ENCODE results near the gene ZBTB20. TPM values are rescaled to one million over a fixed set of nuclear protein-coding genes. Genes with fewer than 3 reads are reported as not detected.

ZBTB20 gene
- total RNA-seq, 1 experiment from 2014 or later, result 10.7 TPM

DNA sequence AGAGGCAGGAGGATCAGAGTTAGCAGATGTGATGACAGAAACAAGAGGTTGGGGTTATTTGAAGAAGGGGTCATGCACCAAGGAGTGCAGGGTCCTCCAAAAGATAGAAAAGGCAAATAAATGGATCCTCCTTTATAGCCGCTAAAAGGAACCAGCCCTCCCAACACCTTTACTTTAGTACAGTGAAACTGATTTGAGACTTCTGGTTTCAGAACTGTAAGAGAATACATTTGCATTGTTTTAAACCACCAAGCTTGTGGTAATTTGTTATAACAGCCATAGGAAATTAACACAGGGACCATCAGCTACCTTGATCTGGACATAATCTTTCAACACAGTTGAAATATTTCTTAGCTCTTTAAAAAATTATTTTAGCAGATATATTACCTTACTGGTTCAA, 686.6 kb downstream of the ZBTB20 start:
- TF ChIP-seq CTCF (IDR thresholded peaks at IDR 0.05; ENCODE audit: unreplicated experiment), result no peak
- no peak for DNase-seq (ENCODE audit: unreplicated experiment)
- Mint-ChIP-seq H3K4me3 (ENCODE audit: unreplicated experiment) (no peak overlapping the region), H3K36me3 (ENCODE audit: insufficient read depth, unreplicated experiment) (no peaks in the 10 kb centered on the region), H3K27ac (ENCODE audit: low read depth, unreplicated experiment) (no peak overlapping the region), H3K27me3 (ENCODE audit: insufficient read depth, unreplicated experiment) (no peaks in the 10 kb centered on the region), H3K9me3 (ENCODE audit: unreplicated experiment) (no peaks in the 10 kb centered on the region), H3K4me1 (ENCODE audit: insufficient read depth, unreplicated experiment) (no peaks in the 10 kb centered on the region)
- no TSS peak for BruUV-seq (replicated peaks)
- ChIA-PET POLR2A (interaction anchor here (1.3 kb wide), 1 partner anchor 11 kb away, joined by 3 read pairs; no protein-coding TSS in a partner anchor), CTCF (interaction anchor here (0.9 to 1.3 kb wide), 3 partner anchors 12 to 76 kb away, joined by 3 to 4 read pairs (median 3); no protein-coding TSS in a partner anchor)
- intact Hi-C loops (cut with micrococcal nuclease), result no loop called here

- no TSS peak for BruUV-seq (replicated peaks)
- Mint-ChIP-seq H3K27ac (ENCODE audit: low read depth, unreplicated experiment) (no peak overlapping the region), H3K36me3 (ENCODE audit: insufficient read depth, unreplicated experiment) (no peaks in the 10 kb centered on the region), H3K4me1 (ENCODE audit: insufficient read depth, unreplicated experiment) (peaks cover under 1% of the 10 kb centered on the region), H3K27me3 (ENCODE audit: insufficient read depth, unreplicated experiment) (no peaks in the 10 kb centered on the region), H3K9me3 (ENCODE audit: unreplicated experiment) (no peaks in the 10 kb centered on the region), H3K4me3 (ENCODE audit: unreplicated experiment) (no peak overlapping the region)
- no peak for TF ChIP-seq CTCF (IDR thresholded peaks at IDR 0.05; ENCODE audit: unreplicated experiment)
- CTCF ChIA-PET, result interaction anchor here (0.6 to 0.7 kb wide), 2 partner anchors 57 to 932 kb away, joined by 3 to 6 read pairs; no protein-coding TSS in a partner anchor
- POLR2A ChIA-PET, result interaction anchor here (0.5 kb wide), 1 partner anchor 70 kb away, joined by 3 read pairs; no protein-coding TSS in a partner anchor
- intact Hi-C loops (cut with micrococcal nuclease), result no loop called here
- no peak for DNase-seq (ENCODE audit: unreplicated experiment)
Observed at GRCh38 chr3:114456742-114457141, 690.3 kb downstream of the ZBTB20 start.

DNA sequence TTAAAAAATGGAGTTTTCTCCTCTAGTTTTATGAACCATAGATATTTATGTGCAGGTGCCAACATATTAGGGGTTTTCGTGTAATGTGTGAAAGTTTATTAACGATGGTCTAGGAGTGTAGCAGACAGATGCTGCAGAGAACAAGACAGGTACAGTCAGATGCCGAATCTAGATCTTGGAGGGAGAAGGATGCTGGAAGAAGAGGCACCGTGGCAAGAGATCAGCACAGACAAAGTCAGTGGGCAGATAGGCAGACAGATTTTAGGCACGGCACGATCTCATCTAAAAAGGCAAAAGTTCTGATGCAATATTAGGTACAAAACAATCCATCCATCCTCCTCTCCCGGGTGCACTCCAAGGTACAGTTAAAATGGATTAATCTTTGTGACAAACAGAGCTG, 691.7 kb downstream of the ZBTB20 start:
- Mint-ChIP-seq H3K36me3 (ENCODE audit: insufficient read depth, unreplicated experiment) (no peaks in the 10 kb centered on the region), H3K27ac (ENCODE audit: low read depth, unreplicated experiment) (no peak overlapping the region), H3K4me3 (ENCODE audit: unreplicated experiment) (no peak overlapping the region), H3K9me3 (ENCODE audit: unreplicated experiment) (no peaks in the 10 kb centered on the region), H3K4me1 (ENCODE audit: insufficient read depth, unreplicated experiment) (peaks cover 7% of the 10 kb centered on the region), H3K27me3 (ENCODE audit: insufficient read depth, unreplicated experiment) (no peaks in the 10 kb centered on the region)
- ChIA-PET POLR2A (interaction anchor here (0.6 to 2.1 kb wide), 3 partner anchors 10 to 242 kb away, joined by 3 to 11 read pairs (median 4); no protein-coding TSS in a partner anchor), CTCF (interaction anchor here (0.7 kb wide), 2 partner anchors 28 to 596 kb away, joined by 4 to 5 read pairs; no protein-coding TSS in a partner anchor)
- BruUV-seq (replicated peaks), result no TSS peak
- no peak for TF ChIP-seq CTCF (IDR thresholded peaks at IDR 0.05; ENCODE audit: unreplicated experiment)
- no peak for DNase-seq (ENCODE audit: unreplicated experiment)
- intact Hi-C loops (cut with micrococcal nuclease), result no loop called here

DNA sequence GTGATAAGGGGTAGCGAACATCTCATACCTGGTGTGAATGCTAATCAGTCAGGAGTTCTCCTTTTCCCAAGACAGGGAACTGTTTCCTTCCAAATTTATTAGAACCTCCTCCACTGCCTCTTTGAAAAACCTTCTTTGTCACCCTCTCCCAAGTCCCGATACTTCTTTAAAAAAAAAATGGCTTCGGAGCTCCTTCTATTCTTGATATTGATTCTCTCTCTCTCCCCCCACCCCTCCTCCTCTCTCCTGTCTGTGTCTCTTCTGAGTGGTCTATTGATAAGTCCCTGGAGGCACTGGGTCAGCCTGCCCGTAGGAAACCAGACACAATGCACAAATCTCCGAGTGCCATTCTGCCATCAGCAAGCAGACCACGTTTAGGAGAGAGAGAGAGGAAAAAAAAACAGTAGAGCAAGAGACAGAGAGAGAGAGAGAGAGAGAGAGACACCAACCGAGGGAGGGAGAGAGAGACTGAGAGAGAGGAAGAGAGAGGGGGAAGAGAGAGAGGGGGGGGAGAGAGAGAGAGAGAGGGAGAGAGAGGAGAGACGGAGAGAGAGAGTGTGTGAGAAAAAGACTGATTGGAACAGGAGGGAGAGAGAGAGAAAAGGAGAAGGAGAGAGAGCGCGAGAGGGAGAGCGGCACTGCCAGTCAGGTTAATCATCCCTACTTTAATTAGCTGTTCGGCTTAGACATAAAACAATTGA, 692.4 kb downstream of the ZBTB20 start:
- Mint-ChIP-seq H3K27ac (ENCODE audit: low read depth, unreplicated experiment) (no peak overlapping the region), H3K4me1 (ENCODE audit: insufficient read depth, unreplicated experiment) (peaks cover 7% of the 10 kb centered on the region), H3K9me3 (ENCODE audit: unreplicated experiment) (no peaks in the 10 kb centered on the region), H3K27me3 (ENCODE audit: insufficient read depth, unreplicated experiment) (no peaks in the 10 kb centered on the region), H3K4me3 (ENCODE audit: unreplicated experiment) (no peak overlapping the region), H3K36me3 (ENCODE audit: insufficient read depth, unreplicated experiment) (no peaks in the 10 kb centered on the region)
- no TSS peak for BruUV-seq (replicated peaks)
- ChIA-PET CTCF (interaction anchor here (0.6 to 0.8 kb wide), 4 partner anchors 28 to 597 kb away, joined by 3 to 5 read pairs (median 4); no protein-coding TSS in a partner anchor), POLR2A (interaction anchor here (0.6 to 2.1 kb wide), 3 partner anchors 9 to 243 kb away, joined by 3 to 11 read pairs (median 4); no protein-coding TSS in a partner anchor)
- no peak for TF ChIP-seq CTCF (IDR thresholded peaks at IDR 0.05; ENCODE audit: unreplicated experiment)
- intact Hi-C loops (cut with micrococcal nuclease), result no loop called here
- no peak for DNase-seq (ENCODE audit: unreplicated experiment)

All from MCF 10A (cell line).